A549 (cell line): Measurements from ENCODE around the gene RAD51B. TPM values are rescaled to one million over a fixed set of nuclear protein-coding genes. Genes with fewer than 3 reads are reported as not detected.

Experiments
- ATAC-seq, 2 experiments: fragments of 200-7000 bp in 1 of 2; fragments of >200 bp in 1 of 2; cut with Nextera tagmentation in 1 of 2; cut with Tn5 transposase in 1 of 2; 3 replicates each; pipeline versions ENCODE4 v1.8.0 to v1.9.1; 2018 to 2020; ENCODE audit warnings: mild to moderate bottlenecking in 1 of 2, moderate library complexity in 1 of 2
- CTCF ChIA-PET: fragments of 300-600 bp; sonication (Branson Sonifier 250); formaldehyde crosslinking; extraction: SDS; loops from one replicate; lab custom pipeline; 2021; ENCODE audit warnings: antibody characterized with exemption, inconsistent platforms; lab: Yijun Ruan, JAX
- POLR2A ChIA-PET: fragments of 350-600 bp; formaldehyde crosslinking; extraction: SDS; loops from one replicate; lab custom pipeline; 2021; ENCODE audit warnings: antibody characterized with exemption, inconsistent platforms; lab: Yijun Ruan, JAX
- DNase-seq, 2 experiments: peaks; one replicate each; pipeline versions ENCODE4 v3.0.0 to v3.0.0-alpha.2; 2011 to 2016; ENCODE audit warnings: low read depth in 1 of 2, low spot score in 1 of 2
- FAIRE-seq: peaks from 2 replicates; lab custom pipeline; 2011; peaks lifted over from hg19 to GRCh38; lab: Jason Lieb, UNC
- H3K27ac ChIP-seq, 2 experiments: fragments of >200 bp; sonication (Bioruptor Twin); formaldehyde crosslinking; 3 replicates each; pipeline ENCODE4 v1.5.1; 2016 to 2017
- H3K4me1 ChIP-seq: fragments of >200 bp; sonication (Bioruptor Twin); formaldehyde crosslinking; 3 replicates; pipeline ENCODE4 v1.6.1; 2016
- H3K4me2 ChIP-seq: fragments of >200 bp; sonication (Bioruptor Twin); formaldehyde crosslinking; 3 replicates; pipeline ENCODE4 v1.6.1; 2016
- H3K4me3 ChIP-seq: fragments of >200 bp; sonication (Bioruptor Twin); formaldehyde crosslinking; 3 replicates; pipeline ENCODE4 v1.5.1; 2016
- H3K9me3 ChIP-seq: fragments of >200 bp; sonication (Bioruptor Twin); formaldehyde crosslinking; 3 replicates; pipeline ENCODE4 v1.6.1; 2016
- CBX8 ChIP-seq: fragments of 200-600 bp; sonication (generic); IDR thresholded peaks from 2 replicates; pipeline ENCODE4 v1.6.1; 2016
- CHD4 ChIP-seq: fragments of 200-600 bp; sonication (generic); IDR thresholded peaks from 2 replicates; pipeline ENCODE4 v1.6.1; 2016; ENCODE audit warnings: antibody characterized with exemption, mild to moderate bottlenecking, borderline replicate concordance
- FOSL2 ChIP-seq, 2 experiments: fragments of 450-650 bp in 1 of 2; fragments of >200 bp in 1 of 2; sonication (Bioruptor Twin) in 1 of 2; formaldehyde crosslinking; IDR thresholded peaks; 2 replicates each; pipeline versions ENCODE4 v1.5.0 to v1.6.1; 2016 to 2020; ENCODE audit warnings: mild to moderate bottlenecking in 1 of 2, moderate library complexity in 1 of 2
- FOXS1 ChIP-seq: fragments of 250-450 bp; sonication (Bioruptor Pico); IDR thresholded peaks from 2 replicates; pipeline ENCODE4 v1.5.0; 2020; ENCODE audit warnings: mild to moderate bottlenecking, moderate library complexity
- HOXA7 ChIP-seq: fragments of 250-450 bp; sonication (Bioruptor Pico); IDR thresholded peaks from 2 replicates; pipeline ENCODE4 v1.5.0; 2020; ENCODE audit warnings: mild to moderate bottlenecking, moderate library complexity
- HOXB5 ChIP-seq: fragments of 250-450 bp; sonication (Bioruptor Pico); IDR thresholded peaks from 2 replicates; pipeline ENCODE4 v1.5.0; 2020; ENCODE audit warnings: mild to moderate bottlenecking, moderate library complexity
- JUNB ChIP-seq: fragments of >200 bp; sonication (Bioruptor Twin); formaldehyde crosslinking; IDR thresholded peaks from 2 replicates; pipeline ENCODE4 v1.6.1; 2016
- MAZ ChIP-seq: fragments of 150-350 bp; IDR thresholded peaks from 2 replicates; pipeline ENCODE4 v1.6.1; 2014; ENCODE audit warnings: antibody characterized with exemption, low read depth, low read length, borderline replicate concordance
- PHF8 ChIP-seq: fragments of 200-600 bp; sonication (generic); IDR thresholded peaks from 2 replicates; pipeline ENCODE4 v1.6.1; 2016; ENCODE audit warnings: low read depth, mild to moderate bottlenecking, antibody characterized with exemption, moderate library complexity, borderline replicate concordance
- RAD21 ChIP-seq, 2 experiments: fragments of >200 bp in 1 of 2; sonication (Bioruptor Twin) in 1 of 2; formaldehyde crosslinking in 1 of 2; IDR thresholded peaks in 1 of 2; conservative IDR thresholded peaks in 1 of 2; 2 replicates in 1 of 2; 3 replicates in 1 of 2; pipeline ENCODE4 v1.6.1; 2012 to 2018; ENCODE audit warnings: inconsistent platforms in 1 of 2
- RARB ChIP-seq: fragments of 250-450 bp; sonication (Bioruptor Pico); IDR thresholded peaks from 2 replicates; pipeline ENCODE4 v1.8.0; 2021; ENCODE audit warnings: mild to moderate bottlenecking, moderate library complexity
- RNF2 ChIP-seq: fragments of 200-600 bp; sonication (generic); IDR thresholded peaks from 2 replicates; pipeline ENCODE4 v1.6.1; 2016; ENCODE audit warnings: low read depth, mild to moderate bottlenecking, antibody characterized with exemption, moderate library complexity, borderline replicate concordance
- ZC3H11A ChIP-seq: fragments of 450-650 bp; IDR thresholded peaks from 2 replicates; pipeline ENCODE4 v1.6.1; 2014; ENCODE audit warnings: antibody characterized with exemption, mild to moderate bottlenecking
- ZFP36 ChIP-seq: fragments of 450-650 bp; IDR thresholded peaks from 2 replicates; pipeline ENCODE4 v1.6.1; 2014; ENCODE audit warnings: borderline replicate concordance; ENCODE audit not compliant: partially characterized antibody
- ZNF302 ChIP-seq: fragments of 250-450 bp; sonication (Bioruptor Pico); IDR thresholded peaks from 2 replicates; pipeline ENCODE4 v1.9.0; 2021; ENCODE audit warnings: inconsistent platforms, mild to moderate bottlenecking, moderate library complexity
- ZSCAN20 ChIP-seq: fragments of 250-450 bp; sonication (Bioruptor Pico); IDR thresholded peaks from 2 replicates; pipeline ENCODE4 v1.8.0; 2022; ENCODE audit warnings: mild to moderate bottlenecking, moderate library complexity
- WGBS: methylation state at CpG from one replicate; pipeline ENCODE4 v1.1.6; 2017; ENCODE audit errors: missing lambda C conversion rate; 5-methylcytosine and 5-hydroxymethylcytosine counted together
- polyA plus RNA-seq, 4 experiments: library from polyadenylated mRNA; depleted of rRNA in 3 of 4; stranded (reverse); fragments of >200 nt; fragmentation: RNase III in 1 of 4; extraction: RNeasy Plus Mini Kit Qiagen cat#74134 plus additional on column Dnase treatment in 1 of 4; gene quantifications; 2 replicates in 3 of 4; 3 replicates in 1 of 4; pipeline ENCODE4 v1.2.3, GENCODE V29; 2011 to 2017
- TF ChIP-seq, protein P1 (sequence below): fragments of 200-600 bp; sonication (generic); IDR thresholded peaks from 2 replicates; pipeline ENCODE4 v1.6.1; 2016; ENCODE audit warnings: antibody characterized with exemption, mild to moderate bottlenecking, moderate library complexity

RAD51B gene
- polyA plus RNA-seq, 2 of the 4 experiments (the other 2 are of a cell fraction): 7.2 to 10.8 TPM

- FAIRE-seq (no peak), DNase-seq (no peak), ATAC-seq (no peak; a peak in 1 of 6 replicates)
- H3K9me3 ChIP-seq: no peaks in the 10 kb centered on the region
- no peak overlapping the region for H3K4me3 ChIP-seq
- POLR2A ChIA-PET: interaction anchor here (0.6 kb wide), 1 partner anchor 1234 kb away, joined by 4 read pairs; the partner anchor contains the start of gene DCAF5
- TF ChIP-seq HOXB5 (CRISPR knock-in tag): no peak
- TF ChIP-seq ZFP36: no peak
- TF ChIP-seq FOSL2 (IDR thresholded peaks at IDR 0.05): no peak
- TF ChIP-seq FOSL2 (CRISPR knock-in tag; IDR thresholded peaks at IDR 0.05): no peak
- TF ChIP-seq RAD21 (conservative IDR thresholded peaks at IDR 0.05 in 1 of 2, IDR thresholded peaks at IDR 0.05 in 1 of 2): no peak
- no peak for TF ChIP-seq JUNB
- no peak for TF ChIP-seq HOXA7 (CRISPR knock-in tag)
- TF ChIP-seq ZNF302 (CRISPR knock-in tag): no peak
- no peak for TF ChIP-seq CBX8
- 67% methylated on average over 7 of the region's 7 CpGs for WGBS
- no peak overlapping the region for H3K4me2 ChIP-seq
- CTCF ChIA-PET: interaction anchor here (1.1 to 1.8 kb wide), 3 partner anchors 14 to 897 kb away, joined by 3 to 8 read pairs (median 5); no protein-coding TSS in a partner anchor
- no peak overlapping the region for H3K27ac ChIP-seq
- H3K4me1 ChIP-seq: no peaks in the 10 kb centered on the region
Observed at GRCh38 chr14:67919259-67920032, 99.9 kb downstream of the RAD51B start.

- POLR2A ChIA-PET: no interaction called here
- DNase-seq: no peak
Observed at GRCh38 chr14:67926821-67927220, 107.2 kb downstream of the RAD51B start.

GRCh38 chr14:67927244-67927643 is 107.7 kb downstream of the RAD51B start:
- Histone ChIP-seq H3K4me2 (no peak overlapping the region), H3K4me3 (no peak overlapping the region), H3K4me1 (no peaks in the 10 kb centered on the region), H3K9me3 (0 out of 3 replicates have a peak, but pooled peaks cover 4% of the 10 kb centered on the region), H3K27ac (no peak overlapping the region)
- ATAC-seq (no peak), DNase-seq (no peak), FAIRE-seq (no peak)
- ChIA-PET POLR2A (no interaction called here), CTCF (interaction anchor here (1.0 to 1.4 kb wide), 3 partner anchors 862 to 917 kb away, joined by 3 to 4 read pairs (median 3); no protein-coding TSS in a partner anchor)
- 50% methylated on average over 4 of the region's 4 CpGs for WGBS
- no peak for TF ChIP-seq RNF2
- TF ChIP-seq, protein P1, sequence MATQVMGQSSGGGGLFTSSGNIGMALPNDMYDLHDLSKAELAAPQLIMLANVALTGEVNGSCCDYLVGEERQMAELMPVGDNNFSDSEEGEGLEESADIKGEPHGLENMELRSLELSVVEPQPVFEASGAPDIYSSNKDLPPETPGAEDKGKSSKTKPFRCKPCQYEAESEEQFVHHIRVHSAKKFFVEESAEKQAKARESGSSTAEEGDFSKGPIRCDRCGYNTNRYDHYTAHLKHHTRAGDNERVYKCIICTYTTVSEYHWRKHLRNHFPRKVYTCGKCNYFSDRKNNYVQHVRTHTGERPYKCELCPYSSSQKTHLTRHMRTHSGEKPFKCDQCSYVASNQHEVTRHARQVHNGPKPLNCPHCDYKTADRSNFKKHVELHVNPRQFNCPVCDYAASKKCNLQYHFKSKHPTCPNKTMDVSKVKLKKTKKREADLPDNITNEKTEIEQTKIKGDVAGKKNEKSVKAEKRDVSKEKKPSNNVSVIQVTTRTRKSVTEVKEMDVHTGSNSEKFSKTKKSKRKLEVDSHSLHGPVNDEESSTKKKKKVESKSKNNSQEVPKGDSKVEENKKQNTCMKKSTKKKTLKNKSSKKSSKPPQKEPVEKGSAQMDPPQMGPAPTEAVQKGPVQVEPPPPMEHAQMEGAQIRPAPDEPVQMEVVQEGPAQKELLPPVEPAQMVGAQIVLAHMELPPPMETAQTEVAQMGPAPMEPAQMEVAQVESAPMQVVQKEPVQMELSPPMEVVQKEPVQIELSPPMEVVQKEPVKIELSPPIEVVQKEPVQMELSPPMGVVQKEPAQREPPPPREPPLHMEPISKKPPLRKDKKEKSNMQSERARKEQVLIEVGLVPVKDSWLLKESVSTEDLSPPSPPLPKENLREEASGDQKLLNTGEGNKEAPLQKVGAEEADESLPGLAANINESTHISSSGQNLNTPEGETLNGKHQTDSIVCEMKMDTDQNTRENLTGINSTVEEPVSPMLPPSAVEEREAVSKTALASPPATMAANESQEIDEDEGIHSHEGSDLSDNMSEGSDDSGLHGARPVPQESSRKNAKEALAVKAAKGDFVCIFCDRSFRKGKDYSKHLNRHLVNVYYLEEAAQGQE: no peak
- no peak for TF ChIP-seq ZSCAN20 (CRISPR knock-in tag)
- TF ChIP-seq RARB (CRISPR knock-in tag): no peak
- no peak for TF ChIP-seq CHD4
- no peak for TF ChIP-seq ZC3H11A
- TF ChIP-seq FOXS1: no peak
- TF ChIP-seq PHF8: no peak

More at GRCh38 chr14:67926821-67927220, 107.2 kb downstream of the RAD51B start:
- 0 out of 3 replicates have a peak, but pooled peaks cover 4% of the 10 kb centered on the region for H3K9me3 ChIP-seq
- no peak for ATAC-seq
- no peak for FAIRE-seq
- TF ChIP-seq FOSL2 (IDR thresholded peaks at IDR 0.05): no peak
- peak; percentile 33; the same call in 1 of the 2 replicates for TF ChIP-seq FOSL2 (CRISPR knock-in tag; IDR thresholded peaks at IDR 0.05)
- TF ChIP-seq MAZ: no peak
- H3K27ac ChIP-seq: no peak overlapping the region
- CTCF ChIA-PET: interaction anchor here (1.0 to 1.4 kb wide), 3 partner anchors 863 to 917 kb away, joined by 3 to 4 read pairs (median 3); no protein-coding TSS in a partner anchor
- H3K4me1 ChIP-seq: no peaks in the 10 kb centered on the region
- no peak overlapping the region for H3K4me3 ChIP-seq
- whole genome bisulfite sequencing: 87% methylated on average over 3 of the region's 3 CpGs
- H3K4me2 ChIP-seq: no peak overlapping the region
